Measurements from ENCODE around the gene PSEN1.

PSEN1 gene

GRCh38 chr14:73208846-73209245 is 72.5 kb downstream of the PSEN1 start:
- no peak for TF ChIP-seq CTCF (IDR thresholded peaks at IDR 0.05; ENCODE audit: control insufficient read depth, insufficient read depth, low read depth, low read length, missing control alignments)
- H3K4me3 ChIP-seq (ENCODE audit: control insufficient read depth, low read depth, low read length) = no peak overlapping the region
- DNase-seq (ENCODE audit: low read depth) = no peak

- TF ChIP-seq CTCF (IDR thresholded peaks at IDR 0.05; ENCODE audit: control insufficient read depth, insufficient read depth, low read depth, low read length, missing control alignments) = no peak
- DNase-seq (ENCODE audit: low read depth) = no peak
- H3K4me3 ChIP-seq (ENCODE audit: control insufficient read depth, low read depth, low read length) = no peak overlapping the region
These were observed 73.6 kb downstream of the PSEN1 start for GRCh38 chr14:73209953-73210352.

- no peak overlapping the region for H3K4me3 ChIP-seq (ENCODE audit: control insufficient read depth, low read depth, low read length)
- DNase-seq (ENCODE audit: low read depth) = no peak
- no peak for TF ChIP-seq CTCF (IDR thresholded peaks at IDR 0.05; ENCODE audit: control insufficient read depth, insufficient read depth, low read depth, low read length, missing control alignments)
These were observed 75.1 kb downstream of the PSEN1 start for GRCh38 chr14:73211251-73212040.

- TF ChIP-seq CTCF (IDR thresholded peaks at IDR 0.05; ENCODE audit: control insufficient read depth, insufficient read depth, low read depth, low read length, missing control alignments) = no peak
- no peak for DNase-seq (ENCODE audit: low read depth)
- H3K4me3 ChIP-seq (ENCODE audit: control insufficient read depth, low read depth, low read length) = no peak overlapping the region
These were observed 79.7 kb downstream of the PSEN1 start for GRCh38 chr14:73216030-73216429.

GRCh38 chr14:73217411-73217810 is 81.1 kb downstream of the PSEN1 start:
- no peak for DNase-seq (ENCODE audit: low read depth)
- no peak for TF ChIP-seq CTCF (IDR thresholded peaks at IDR 0.05; ENCODE audit: control insufficient read depth, insufficient read depth, low read depth, low read length, missing control alignments)
- no peak overlapping the region for H3K4me3 ChIP-seq (ENCODE audit: control insufficient read depth, low read depth, low read length)

- no peak for DNase-seq (ENCODE audit: low read depth)
- TF ChIP-seq CTCF (IDR thresholded peaks at IDR 0.05; ENCODE audit: control insufficient read depth, insufficient read depth, low read depth, low read length, missing control alignments) = no peak
- no peak overlapping the region for H3K4me3 ChIP-seq (ENCODE audit: control insufficient read depth, low read depth, low read length)
These were observed 83.8 kb downstream of the PSEN1 start for GRCh38 chr14:73220061-73220460.
